ENCODE data around the gene ZNF709. TPM values are rescaled to one million over a fixed set of nuclear protein-coding genes. Genes with fewer than 3 reads are reported as not detected.
A peak's percentile ranks its signal among the peaks of the same experiment; 100 is the strongest.
"Not testable (repeated sequence)": the region's sequence is repeated elsewhere in the genome, so short reads cannot be mapped to it uniquely, and the experiment has no call there.

ZNF709 gene
- total RNA-seq, 2 donors from 2014 or later = 1.3 to 2.0 TPM

DNA sequence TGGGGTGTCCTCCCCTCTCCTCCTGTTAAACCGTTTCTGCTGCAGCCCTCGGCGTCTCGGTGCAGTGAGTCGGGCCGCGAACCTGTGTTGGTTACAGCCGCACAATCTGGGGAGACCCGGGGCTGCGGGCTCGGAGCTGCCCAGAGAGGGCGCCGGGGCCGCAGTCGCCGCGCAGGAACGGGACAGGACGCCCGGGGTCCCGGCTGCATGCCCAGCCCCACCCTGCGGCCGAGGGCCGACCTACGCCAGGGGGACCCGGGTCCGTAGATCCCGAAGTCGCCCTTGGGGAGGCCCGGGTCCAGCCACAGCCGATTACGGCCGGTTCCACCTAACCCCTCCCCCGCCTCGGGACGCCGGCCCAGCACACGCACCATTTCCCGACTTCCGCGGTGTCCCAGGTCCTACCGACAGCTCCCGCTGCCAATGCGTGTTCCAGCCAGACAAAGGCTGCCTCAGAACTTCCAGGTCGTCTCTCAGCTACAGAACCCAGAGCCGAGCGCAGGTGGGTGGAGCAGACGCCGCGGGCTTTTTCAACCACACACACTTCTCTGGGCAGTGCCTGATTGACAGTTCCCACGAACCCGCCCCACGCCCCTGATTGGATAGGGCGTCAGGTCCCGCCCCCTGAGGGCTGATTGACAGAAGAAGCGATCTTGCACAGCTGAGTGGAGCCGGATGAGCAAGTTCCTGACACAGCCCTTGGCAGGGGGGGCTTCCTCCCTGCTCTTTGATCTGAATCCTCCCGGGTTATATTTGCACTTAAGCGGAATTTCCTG is 43.9 kb downstream of the ZNF709 start, which contains the start of gene ZNF443:
Gene ZNF443 (minus strand): TSS at position 481 of the 776 bp plus-strand sequence. CDS start 107 bp downstream, at position 374.
- TF ChIP-seq, protein P1, sequence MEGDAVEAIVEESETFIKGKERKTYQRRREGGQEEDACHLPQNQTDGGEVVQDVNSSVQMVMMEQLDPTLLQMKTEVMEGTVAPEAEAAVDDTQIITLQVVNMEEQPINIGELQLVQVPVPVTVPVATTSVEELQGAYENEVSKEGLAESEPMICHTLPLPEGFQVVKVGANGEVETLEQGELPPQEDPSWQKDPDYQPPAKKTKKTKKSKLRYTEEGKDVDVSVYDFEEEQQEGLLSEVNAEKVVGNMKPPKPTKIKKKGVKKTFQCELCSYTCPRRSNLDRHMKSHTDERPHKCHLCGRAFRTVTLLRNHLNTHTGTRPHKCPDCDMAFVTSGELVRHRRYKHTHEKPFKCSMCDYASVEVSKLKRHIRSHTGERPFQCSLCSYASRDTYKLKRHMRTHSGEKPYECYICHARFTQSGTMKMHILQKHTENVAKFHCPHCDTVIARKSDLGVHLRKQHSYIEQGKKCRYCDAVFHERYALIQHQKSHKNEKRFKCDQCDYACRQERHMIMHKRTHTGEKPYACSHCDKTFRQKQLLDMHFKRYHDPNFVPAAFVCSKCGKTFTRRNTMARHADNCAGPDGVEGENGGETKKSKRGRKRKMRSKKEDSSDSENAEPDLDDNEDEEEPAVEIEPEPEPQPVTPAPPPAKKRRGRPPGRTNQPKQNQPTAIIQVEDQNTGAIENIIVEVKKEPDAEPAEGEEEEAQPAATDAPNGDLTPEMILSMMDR (IDR thresholded peaks at IDR 0.05) = no peak
- Histone ChIP-seq H3K4me3 (peak within 1 kb of the TSS; percentile 61), H3K4me1 (no peaks in the 10 kb centered on the region), H3K27ac (peak within 1 kb of the TSS; percentile 82), H3K36me3 (no peaks in the 10 kb centered on the region), H3K9ac (ENCODE audit: low read depth in 2 of 2, low read length in 2 of 2) (peak within 1 kb of the TSS; percentile 64 to 66), H3K27me3 (no peaks in the 10 kb centered on the region), H3K9me3 (no peaks in the 10 kb centered on the region)
- peak; percentile 100 for DNase-seq
- intact Hi-C loops (cut with DNase I) = no loop called here

DNA sequence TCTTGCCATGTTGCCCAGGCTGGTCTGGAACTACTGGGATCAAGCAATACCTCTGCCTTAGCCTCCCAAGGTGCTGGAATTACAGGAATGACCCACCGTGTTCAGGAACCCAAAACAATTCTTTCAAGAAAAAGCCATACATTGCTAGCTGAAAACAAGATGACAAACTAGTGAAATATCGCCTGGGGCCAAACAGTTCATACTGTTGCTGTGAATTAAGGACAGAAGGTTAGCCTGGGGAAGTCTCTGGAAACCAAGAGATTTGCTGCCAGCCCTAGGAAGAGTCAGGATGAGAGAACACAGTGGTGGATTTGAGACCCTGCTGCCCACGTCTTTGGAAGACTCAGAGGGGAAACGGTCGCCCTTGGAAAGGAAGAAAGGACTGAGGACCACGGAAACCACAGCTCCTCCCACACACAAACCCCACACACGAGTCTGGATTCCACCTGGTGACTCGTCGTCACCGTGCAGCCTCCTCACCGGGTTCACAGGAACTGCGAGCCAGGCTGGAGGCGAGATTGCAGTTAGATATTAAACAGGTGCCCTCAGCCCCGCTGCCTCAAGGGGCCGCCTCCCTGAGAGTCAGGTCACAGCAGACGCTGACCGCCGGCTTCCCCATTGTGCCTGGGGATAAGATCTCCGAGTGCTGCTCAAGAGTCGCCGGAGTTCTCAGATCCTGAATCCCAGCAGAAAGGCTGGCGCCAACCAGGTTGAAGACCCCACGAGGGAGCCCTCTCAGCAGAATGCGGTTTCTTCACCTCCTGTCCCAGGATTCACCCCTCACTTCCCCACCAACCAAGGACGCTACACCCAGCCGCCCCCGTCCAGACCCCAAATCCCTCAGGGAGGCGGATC is 44.7 kb downstream of the ZNF709 start:
- H3K9ac ChIP-seq (ENCODE audit: low read depth in 2 of 2, low read length in 2 of 2) = peak overlapping the region; percentile 64 to 66
- peak overlapping the region; percentile 61 for H3K4me3 ChIP-seq
- peak overlapping the region; percentile 82 for H3K27ac ChIP-seq
- H3K36me3 ChIP-seq; intact Hi-C loops (cut with DNase I); H3K4me1 ChIP-seq; H3K27me3 ChIP-seq; H3K9me3 ChIP-seq: not testable (repeated sequence)
- peak; percentile 51 for DNase-seq

DNA sequence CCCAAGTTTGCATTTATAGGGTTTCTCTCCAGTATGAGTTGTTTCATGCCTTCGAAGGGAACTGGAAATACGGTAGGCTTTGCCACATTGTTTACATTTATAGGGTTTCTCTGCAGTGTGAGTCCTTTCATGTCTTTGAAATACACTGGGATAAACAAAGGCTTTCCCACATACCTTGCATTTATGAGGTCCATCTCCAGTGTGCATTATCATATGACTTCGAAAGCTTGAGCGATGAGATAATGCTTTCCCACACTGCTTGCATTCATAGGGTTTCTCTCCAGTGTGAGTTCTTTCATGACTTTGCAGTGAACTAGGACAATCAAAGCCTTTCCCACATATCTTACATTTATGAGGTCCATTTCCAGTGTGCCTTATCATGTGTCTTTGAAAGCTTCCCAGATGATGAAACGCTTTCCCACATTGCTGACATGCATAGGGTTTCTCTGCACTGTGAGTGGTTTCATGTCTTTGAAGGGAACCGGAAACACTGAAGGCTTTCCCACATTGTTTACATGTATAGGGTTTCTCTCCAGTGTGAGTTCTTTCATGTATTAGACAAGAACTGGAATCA is 53.8 kb downstream of the ZNF709 start:
- H3K27me3 ChIP-seq; intact Hi-C loops (cut with DNase I); H3K36me3 ChIP-seq; H3K4me3 ChIP-seq; H3K27ac ChIP-seq; H3K9ac ChIP-seq (ENCODE audit: low read depth in 2 of 2, low read length in 2 of 2); DNase-seq; H3K9me3 ChIP-seq; H3K4me1 ChIP-seq: not testable (repeated sequence)

DNA sequence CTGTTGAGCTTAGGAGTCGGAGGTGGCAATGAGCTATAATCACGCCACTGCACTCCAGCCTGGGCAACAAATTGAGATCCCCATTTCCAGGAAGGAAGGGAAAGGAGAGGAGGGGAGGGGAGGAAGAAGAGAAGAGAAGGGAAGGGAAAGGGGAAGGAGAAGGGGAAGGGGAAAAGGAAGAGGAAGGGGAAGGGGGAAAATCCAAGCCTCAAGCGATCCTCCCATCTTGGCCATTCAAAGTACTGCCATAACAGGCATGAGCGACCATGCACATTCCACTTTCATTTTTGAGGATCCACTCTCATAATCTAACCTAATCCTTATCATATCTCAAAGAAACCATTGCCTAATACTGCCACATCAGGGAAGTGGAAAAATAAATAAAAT is 58.7 kb downstream of the ZNF709 start:
- no peak overlapping the region for H3K27ac ChIP-seq
- no peak for DNase-seq
- no peak overlapping the region for H3K4me3 ChIP-seq
- H3K36me3 ChIP-seq = peaks cover 2% of the 10 kb centered on the region
- H3K9me3 ChIP-seq = no peaks in the 10 kb centered on the region
- no peaks in the 10 kb centered on the region for H3K27me3 ChIP-seq
- intact Hi-C loops (cut with DNase I) = no loop called here
- H3K9ac ChIP-seq (ENCODE audit: low read depth in 2 of 2, low read length in 2 of 2) = no peak overlapping the region
- no peaks in the 10 kb centered on the region for H3K4me1 ChIP-seq
- TF ChIP-seq, protein P1 (IDR thresholded peaks at IDR 0.05) = no peak

DNA sequence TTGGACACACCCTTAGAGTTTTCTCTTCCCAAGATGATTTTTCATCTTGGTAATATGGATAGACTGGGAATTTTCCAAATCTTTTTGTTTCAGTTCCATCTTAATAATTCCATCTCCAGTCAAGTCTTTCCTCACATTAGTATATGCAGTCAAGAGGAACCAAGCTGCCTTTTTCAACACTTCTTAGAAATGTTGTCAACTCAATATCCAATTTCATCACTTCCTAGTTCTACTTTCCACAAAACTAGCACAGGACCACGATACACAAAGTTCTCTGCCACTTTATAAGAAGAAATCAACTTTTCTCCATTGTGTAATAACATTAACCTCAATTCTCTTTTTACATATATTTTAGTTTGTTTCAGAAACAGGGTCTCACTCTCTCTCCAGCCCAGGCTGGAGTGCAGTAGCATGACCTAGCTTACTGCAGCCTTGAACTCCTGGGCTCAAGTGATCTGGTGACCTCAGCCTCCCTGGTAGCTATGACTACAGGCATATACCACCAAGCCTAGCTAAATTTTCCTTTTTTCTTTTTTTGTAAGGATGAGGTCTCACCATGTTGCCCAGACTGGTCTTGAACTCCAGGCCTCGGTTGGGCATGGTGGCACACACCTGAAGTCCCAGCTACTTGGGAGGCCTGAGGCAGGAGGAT is 59.3 kb downstream of the ZNF709 start:
- no peak overlapping the region for H3K9ac ChIP-seq (ENCODE audit: low read depth in 2 of 2, low read length in 2 of 2)
- no peak for DNase-seq
- no peaks in the 10 kb centered on the region for H3K36me3 ChIP-seq
- H3K27ac ChIP-seq = no peak overlapping the region
- TF ChIP-seq, protein P1 (IDR thresholded peaks at IDR 0.05) = no peak
- H3K4me1 ChIP-seq = no peaks in the 10 kb centered on the region
- H3K9me3 ChIP-seq = no peaks in the 10 kb centered on the region
- H3K4me3 ChIP-seq = no peak overlapping the region
- intact Hi-C loops (cut with DNase I) = no loop called here
- no peaks in the 10 kb centered on the region for H3K27me3 ChIP-seq

DNA sequence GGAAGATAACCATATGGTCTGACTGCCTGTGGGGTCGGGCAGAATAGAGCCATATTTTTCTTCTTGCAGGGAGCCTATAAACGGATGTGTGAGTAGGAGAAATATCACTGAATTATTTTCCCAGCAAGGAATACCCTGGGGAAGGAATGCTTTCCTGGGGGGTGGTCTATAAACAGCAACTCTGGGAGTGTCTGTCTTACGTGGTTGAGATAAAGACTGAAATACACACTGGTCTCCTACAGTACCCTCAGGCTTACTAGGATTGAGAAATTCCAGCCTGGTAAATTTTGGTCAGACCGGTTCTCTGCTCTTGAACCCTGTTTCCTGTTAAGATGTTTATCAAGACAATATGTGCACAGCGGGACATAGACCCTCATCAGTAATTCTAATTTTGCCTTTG is 67.3 kb downstream of the ZNF709 start:
- H3K36me3 ChIP-seq; DNase-seq; H3K27me3 ChIP-seq; H3K9ac ChIP-seq (ENCODE audit: low read depth in 2 of 2, low read length in 2 of 2); H3K27ac ChIP-seq; H3K4me1 ChIP-seq; H3K9me3 ChIP-seq; H3K4me3 ChIP-seq; intact Hi-C loops (cut with DNase I): not testable (repeated sequence)
